Measurements from ENCODE around the gene RGS9. TPM values are rescaled to one million over a fixed set of nuclear protein-coding genes. Genes with fewer than 3 reads are reported as not detected.
A peak's percentile ranks its signal among the peaks of the same experiment; 100 is the strongest.

Gene RGS9
- total and polyA plus RNA-seq, 4 donors = 1.0 to 4.0 (median 2.1) TPM

DNA sequence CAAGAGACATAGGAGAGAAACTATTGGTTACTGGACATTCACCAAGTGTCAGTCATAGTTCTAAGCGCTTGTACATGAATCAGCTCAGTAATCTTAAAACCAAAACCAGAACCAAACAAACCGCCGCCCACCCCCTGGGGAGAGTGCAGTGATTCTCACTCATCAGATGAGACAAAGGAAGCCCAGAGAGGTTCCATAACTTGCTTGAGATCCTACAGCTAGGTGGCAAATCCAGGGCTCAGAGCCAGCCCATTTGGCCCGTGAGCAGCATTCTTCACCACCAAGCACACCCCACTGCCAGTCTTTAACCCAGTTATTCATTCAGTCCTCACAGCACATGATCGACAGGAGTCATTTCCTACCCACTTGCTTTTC, 37.2 kb upstream of the RGS9 start:
- WGBS = 59% methylated on average over 5 of the region's 5 CpGs

DNA sequence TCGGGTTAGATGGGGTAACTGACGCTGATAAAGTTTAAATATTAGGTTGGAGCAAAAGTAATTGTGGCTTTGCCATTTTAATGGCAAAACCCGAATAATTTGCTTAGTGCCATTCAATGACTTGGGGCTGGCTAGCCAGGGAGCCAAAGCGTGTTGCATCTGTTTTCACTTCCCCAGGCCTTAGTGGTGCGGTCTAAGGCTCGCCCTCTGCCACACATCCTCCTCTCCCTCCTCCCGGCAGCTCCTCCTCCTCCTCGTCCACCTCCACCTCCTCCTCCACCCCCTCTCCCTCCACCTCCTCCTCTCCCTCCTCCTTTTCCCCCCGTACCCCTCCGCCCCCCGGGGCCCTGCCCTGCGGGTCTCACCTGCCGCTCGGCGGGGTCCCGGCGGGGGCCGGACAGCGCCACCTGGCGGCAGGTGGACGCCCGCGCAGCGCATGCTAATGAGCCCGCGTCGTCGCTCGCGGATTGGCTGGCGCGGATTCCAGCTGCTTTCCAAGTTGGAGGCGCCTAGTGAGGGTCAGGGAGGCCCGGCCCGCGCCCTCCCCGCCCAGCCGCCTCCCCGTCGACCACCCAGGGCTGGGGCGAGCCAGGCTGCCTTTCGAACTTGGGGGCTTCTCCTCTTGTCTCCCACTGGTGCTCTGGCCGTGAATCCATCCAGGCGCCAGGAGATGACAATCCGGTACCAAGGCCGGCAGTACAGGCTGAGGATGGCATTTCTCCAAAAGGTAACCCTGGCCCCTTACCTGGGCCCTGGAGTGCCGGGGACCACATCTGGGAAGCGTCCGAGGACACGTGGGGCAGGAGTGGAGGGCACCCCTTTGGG, 36.6 kb upstream of the RGS9 start:
- 3% methylated on average over 50 of the region's 50 CpGs for WGBS
- Histone ChIP-seq H3K9me3 (ENCODE audit: control insufficient read depth in 4 of 4, low read length in 3 of 4) (no peaks in the 10 kb centered on the region), H3K4me3 (ENCODE audit: low read depth in 1 of 3, low read length in 3 of 3) (peak overlapping the region; percentile 44 to 69 (median 57)), H3K27ac (ENCODE audit: low read depth in 1 of 2, low read length in 2 of 2) (peak overlapping the region; percentile 66 to 92), H3K27me3 (ENCODE audit: control insufficient read depth in 4 of 4, insufficient read depth in 4 of 4, low read length in 3 of 4) (no peaks in the 10 kb centered on the region), H3K9ac (ENCODE audit: low read depth in 1 of 2, low read length in 2 of 2) (peak overlapping the region; percentile 40 to 71), H3K4me1 (ENCODE audit: control insufficient read depth in 4 of 4, insufficient read depth in 4 of 4, low read length in 3 of 4) (peaks cover 0 to 13% (median 4%) of the 10 kb centered on the region in 4 donors), H3K36me3 (ENCODE audit: control insufficient read depth in 4 of 4, insufficient read depth in 3 of 4, low read depth in 1 of 4, low read length in 3 of 4) (no peaks in the 10 kb centered on the region)
- peak; percentile 85 for DNase-seq (ENCODE audit: low spot score)
- peak; percentile 71 to 78 for TF ChIP-seq RAD21 (IDR thresholded peaks at IDR 0.05)
- TF ChIP-seq SP1 (IDR thresholded peaks at IDR 0.05) = no peak
- TF ChIP-seq JUND (IDR thresholded peaks at IDR 0.05) = no peak
- TF ChIP-seq, protein P1, sequence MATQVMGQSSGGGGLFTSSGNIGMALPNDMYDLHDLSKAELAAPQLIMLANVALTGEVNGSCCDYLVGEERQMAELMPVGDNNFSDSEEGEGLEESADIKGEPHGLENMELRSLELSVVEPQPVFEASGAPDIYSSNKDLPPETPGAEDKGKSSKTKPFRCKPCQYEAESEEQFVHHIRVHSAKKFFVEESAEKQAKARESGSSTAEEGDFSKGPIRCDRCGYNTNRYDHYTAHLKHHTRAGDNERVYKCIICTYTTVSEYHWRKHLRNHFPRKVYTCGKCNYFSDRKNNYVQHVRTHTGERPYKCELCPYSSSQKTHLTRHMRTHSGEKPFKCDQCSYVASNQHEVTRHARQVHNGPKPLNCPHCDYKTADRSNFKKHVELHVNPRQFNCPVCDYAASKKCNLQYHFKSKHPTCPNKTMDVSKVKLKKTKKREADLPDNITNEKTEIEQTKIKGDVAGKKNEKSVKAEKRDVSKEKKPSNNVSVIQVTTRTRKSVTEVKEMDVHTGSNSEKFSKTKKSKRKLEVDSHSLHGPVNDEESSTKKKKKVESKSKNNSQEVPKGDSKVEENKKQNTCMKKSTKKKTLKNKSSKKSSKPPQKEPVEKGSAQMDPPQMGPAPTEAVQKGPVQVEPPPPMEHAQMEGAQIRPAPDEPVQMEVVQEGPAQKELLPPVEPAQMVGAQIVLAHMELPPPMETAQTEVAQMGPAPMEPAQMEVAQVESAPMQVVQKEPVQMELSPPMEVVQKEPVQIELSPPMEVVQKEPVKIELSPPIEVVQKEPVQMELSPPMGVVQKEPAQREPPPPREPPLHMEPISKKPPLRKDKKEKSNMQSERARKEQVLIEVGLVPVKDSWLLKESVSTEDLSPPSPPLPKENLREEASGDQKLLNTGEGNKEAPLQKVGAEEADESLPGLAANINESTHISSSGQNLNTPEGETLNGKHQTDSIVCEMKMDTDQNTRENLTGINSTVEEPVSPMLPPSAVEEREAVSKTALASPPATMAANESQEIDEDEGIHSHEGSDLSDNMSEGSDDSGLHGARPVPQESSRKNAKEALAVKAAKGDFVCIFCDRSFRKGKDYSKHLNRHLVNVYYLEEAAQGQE (IDR thresholded peaks at IDR 0.05) = peak; percentile 29
- TF ChIP-seq, protein P2, sequence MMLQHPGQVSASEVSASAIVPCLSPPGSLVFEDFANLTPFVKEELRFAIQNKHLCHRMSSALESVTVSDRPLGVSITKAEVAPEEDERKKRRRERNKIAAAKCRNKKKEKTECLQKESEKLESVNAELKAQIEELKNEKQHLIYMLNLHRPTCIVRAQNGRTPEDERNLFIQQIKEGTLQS (IDR thresholded peaks at IDR 0.05) = no peak
- TF ChIP-seq RXRA (IDR thresholded peaks at IDR 0.05) = no peak
- no peak for TF ChIP-seq FOXA1 (IDR thresholded peaks at IDR 0.05)
- TF ChIP-seq YY1 (IDR thresholded peaks at IDR 0.05) = no peak
- TF ChIP-seq, protein P3, sequence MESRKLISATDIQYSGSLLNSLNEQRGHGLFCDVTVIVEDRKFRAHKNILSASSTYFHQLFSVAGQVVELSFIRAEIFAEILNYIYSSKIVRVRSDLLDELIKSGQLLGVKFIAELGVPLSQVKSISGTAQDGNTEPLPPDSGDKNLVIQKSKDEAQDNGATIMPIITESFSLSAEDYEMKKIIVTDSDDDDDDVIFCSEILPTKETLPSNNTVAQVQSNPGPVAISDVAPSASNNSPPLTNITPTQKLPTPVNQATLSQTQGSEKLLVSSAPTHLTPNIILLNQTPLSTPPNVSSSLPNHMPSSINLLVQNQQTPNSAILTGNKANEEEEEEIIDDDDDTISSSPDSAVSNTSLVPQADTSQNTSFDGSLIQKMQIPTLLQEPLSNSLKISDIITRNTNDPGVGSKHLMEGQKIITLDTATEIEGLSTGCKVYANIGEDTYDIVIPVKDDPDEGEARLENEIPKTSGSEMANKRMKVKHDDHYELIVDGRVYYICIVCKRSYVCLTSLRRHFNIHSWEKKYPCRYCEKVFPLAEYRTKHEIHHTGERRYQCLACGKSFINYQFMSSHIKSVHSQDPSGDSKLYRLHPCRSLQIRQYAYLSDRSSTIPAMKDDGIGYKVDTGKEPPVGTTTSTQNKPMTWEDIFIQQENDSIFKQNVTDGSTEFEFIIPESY (IDR thresholded peaks at IDR 0.05) = no peak
- TF ChIP-seq EGR1 (IDR thresholded peaks at IDR 0.05; ENCODE audit: low read depth in 2 of 2) = no peak
- TF ChIP-seq GABPA (IDR thresholded peaks at IDR 0.05 in 1 of 2, conservative IDR thresholded peaks at IDR 0.05 in 1 of 2) = no peak
- TF ChIP-seq HNF4G (IDR thresholded peaks at IDR 0.05) = no peak
- TF ChIP-seq TAF1 (conservative IDR thresholded peaks at IDR 0.05) = no peak
- TF ChIP-seq, protein P4, sequence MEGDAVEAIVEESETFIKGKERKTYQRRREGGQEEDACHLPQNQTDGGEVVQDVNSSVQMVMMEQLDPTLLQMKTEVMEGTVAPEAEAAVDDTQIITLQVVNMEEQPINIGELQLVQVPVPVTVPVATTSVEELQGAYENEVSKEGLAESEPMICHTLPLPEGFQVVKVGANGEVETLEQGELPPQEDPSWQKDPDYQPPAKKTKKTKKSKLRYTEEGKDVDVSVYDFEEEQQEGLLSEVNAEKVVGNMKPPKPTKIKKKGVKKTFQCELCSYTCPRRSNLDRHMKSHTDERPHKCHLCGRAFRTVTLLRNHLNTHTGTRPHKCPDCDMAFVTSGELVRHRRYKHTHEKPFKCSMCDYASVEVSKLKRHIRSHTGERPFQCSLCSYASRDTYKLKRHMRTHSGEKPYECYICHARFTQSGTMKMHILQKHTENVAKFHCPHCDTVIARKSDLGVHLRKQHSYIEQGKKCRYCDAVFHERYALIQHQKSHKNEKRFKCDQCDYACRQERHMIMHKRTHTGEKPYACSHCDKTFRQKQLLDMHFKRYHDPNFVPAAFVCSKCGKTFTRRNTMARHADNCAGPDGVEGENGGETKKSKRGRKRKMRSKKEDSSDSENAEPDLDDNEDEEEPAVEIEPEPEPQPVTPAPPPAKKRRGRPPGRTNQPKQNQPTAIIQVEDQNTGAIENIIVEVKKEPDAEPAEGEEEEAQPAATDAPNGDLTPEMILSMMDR (IDR thresholded peaks at IDR 0.05; ENCODE audit: low read depth, low read length, missing input control) = peak; percentile 93
- TF ChIP-seq FOXA2 (IDR thresholded peaks at IDR 0.05) = no peak
- TF ChIP-seq HNF4A (conservative IDR thresholded peaks at IDR 0.05) = no peak
- TF ChIP-seq, protein P5, sequence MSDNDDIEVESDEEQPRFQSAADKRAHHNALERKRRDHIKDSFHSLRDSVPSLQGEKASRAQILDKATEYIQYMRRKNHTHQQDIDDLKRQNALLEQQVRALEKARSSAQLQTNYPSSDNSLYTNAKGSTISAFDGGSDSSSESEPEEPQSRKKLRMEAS (IDR thresholded peaks at IDR 0.05) = no peak

More for the DNA sequence above, 37.2 kb upstream of the RGS9 start:
- no peak for TF ChIP-seq RAD21 (IDR thresholded peaks at IDR 0.05)
- no peak for TF ChIP-seq FOXA1 (IDR thresholded peaks at IDR 0.05)
- TF ChIP-seq, protein P4 (IDR thresholded peaks at IDR 0.05; ENCODE audit: low read depth, low read length, missing input control) = no peak
- TF ChIP-seq, protein P2 (IDR thresholded peaks at IDR 0.05) = no peak
- no peak for TF ChIP-seq SP1 (IDR thresholded peaks at IDR 0.05)
- no peak for TF ChIP-seq RXRA (IDR thresholded peaks at IDR 0.05)
- TF ChIP-seq GABPA (IDR thresholded peaks at IDR 0.05 in 1 of 2, conservative IDR thresholded peaks at IDR 0.05 in 1 of 2) = no peak
- no peak for TF ChIP-seq NR2F2 (IDR thresholded peaks at IDR 0.05)
- no peak for TF ChIP-seq JUND (IDR thresholded peaks at IDR 0.05)
- no peak for TF ChIP-seq HNF4A (conservative IDR thresholded peaks at IDR 0.05)
- Histone ChIP-seq H3K36me3 (ENCODE audit: control insufficient read depth in 4 of 4, insufficient read depth in 3 of 4, low read depth in 1 of 4, low read length in 3 of 4) (no peaks in the 10 kb centered on the region), H3K27ac (ENCODE audit: low read depth in 1 of 2, low read length in 2 of 2) (peak overlapping the region; percentile 66 to 92), H3K9me3 (ENCODE audit: control insufficient read depth in 4 of 4, low read length in 3 of 4) (no peaks in the 10 kb centered on the region), H3K9ac (ENCODE audit: low read depth in 1 of 2, low read length in 2 of 2) (peak overlapping the region in 1 of 2 donors; percentile 59), H3K4me3 (ENCODE audit: low read depth in 1 of 3, low read length in 3 of 3) (peak overlapping the region in 2 of 3 donors; percentile 2 to 69), H3K27me3 (ENCODE audit: control insufficient read depth in 4 of 4, insufficient read depth in 4 of 4, low read length in 3 of 4) (no peaks in the 10 kb centered on the region), H3K4me1 (ENCODE audit: control insufficient read depth in 4 of 4, insufficient read depth in 4 of 4, low read length in 3 of 4) (peaks cover 0 to 13% (median 4%) of the 10 kb centered on the region in 4 donors)
- DNase-seq (ENCODE audit: low spot score) = no peak

Measured in liver (tissue), 9 donors.